ENCODE data around the gene PPP2R2C. TPM values are rescaled to one million over a fixed set of nuclear protein-coding genes. Genes with fewer than 3 reads are reported as not detected.

PPP2R2C gene
- total RNA-seq, 1 experiment from 2014 or later, result 8.1 TPM

DNA sequence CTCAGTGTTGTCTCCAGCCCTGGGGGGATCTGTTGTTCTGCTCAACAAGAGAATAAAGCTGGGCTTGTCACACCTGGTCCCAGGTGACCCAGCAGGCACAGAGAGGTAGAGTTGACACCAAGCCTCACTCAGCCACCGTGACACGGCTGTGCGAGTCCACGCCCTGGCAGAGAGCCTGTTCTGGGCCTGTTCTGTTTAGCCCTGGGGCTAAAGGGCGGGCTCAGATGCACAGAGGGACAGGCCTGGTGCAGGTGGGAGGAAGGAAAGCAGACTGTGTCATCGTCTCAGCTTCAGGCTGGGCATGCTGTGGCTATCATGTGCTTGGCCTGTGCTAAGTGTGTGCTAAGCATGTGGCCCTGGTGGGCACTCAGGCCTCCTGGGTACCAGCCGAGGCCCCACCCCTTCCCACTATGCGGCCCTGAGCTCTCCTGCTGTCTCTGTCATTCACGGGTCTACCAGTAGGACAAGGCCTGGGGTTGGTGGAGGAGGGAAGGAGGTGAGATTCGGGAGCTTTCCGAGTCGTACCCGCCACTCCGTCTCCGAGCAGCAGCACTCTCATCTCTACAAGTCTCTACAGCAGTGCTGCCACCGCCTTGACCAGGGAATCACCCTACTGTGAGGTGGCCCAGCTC lies 191.9 kb downstream of the PPP2R2C start:
- Mint-ChIP-seq H3K9me3 (no peaks in the 10 kb centered on the region), H3K36me3 (ENCODE audit: insufficient read depth in 1 of 3, low read depth in 3 of 3) (peaks cover 4 to 11% (median 8%) of the 10 kb centered on the region in 3 experiments; a peak in 5 of 7 replicates), H3K27me3 (ENCODE audit: low read depth) (no peaks in the 10 kb centered on the region), H3K4me3 (no peak overlapping the region), H3K4me1 (peaks cover 4 to 12% of the 10 kb centered on the region in 2 experiments; a peak in 1 of 4 replicates), H3K27ac (peak overlapping the region in 2 of 3 experiments; percentile 57 to 85; a peak in 1 of 7 replicates)
- Histone ChIP-seq H2AK5ac (ENCODE audit: insufficient read length, low read length) (no peak overlapping the region), H2BK12ac (ENCODE audit: insufficient read length, low read depth, low read length) (no peak overlapping the region), H4K5ac (ENCODE audit: insufficient read length, low read depth, low read length) (no peak overlapping the region), H3K9me3 (ENCODE audit: control insufficient read depth, low read depth, low read length) (no peaks in the 10 kb centered on the region), H3K4me1 (ENCODE audit: insufficient read depth, low read length) (no peaks in the 10 kb centered on the region), H3K9ac (ENCODE audit: extremely low read depth, insufficient read length, low read length) (no peak overlapping the region), H3K4me2 (ENCODE audit: insufficient read depth, insufficient read length, low read length) (no peak overlapping the region), H3K4ac (ENCODE audit: low read depth, low read length) (no peak overlapping the region), H3T11ph (ENCODE audit: low read length) (no peak overlapping the region), H3K79me2 (ENCODE audit: insufficient read depth, low read length) (no peaks in the 10 kb centered on the region), H3K18ac (ENCODE audit: insufficient read length, low read depth, low read length) (no peak overlapping the region), H3K27ac (ENCODE audit: insufficient read length, low read depth, low read length) (no peak overlapping the region), H3K14ac (ENCODE audit: insufficient read depth, low read length) (no peak overlapping the region; the same call in 1 of the 2 replicates), H2AFZ (ENCODE audit: low read length) (no peak overlapping the region), H2BK20ac (ENCODE audit: low read depth, low read length, poor library complexity, severe bottlenecking) (no peak overlapping the region), H4K20me1 (ENCODE audit: control insufficient read depth, insufficient read depth, insufficient read length) (no peaks in the 10 kb centered on the region), H2BK15ac (ENCODE audit: low read depth, low read length) (no peak overlapping the region), H3K27me3 (ENCODE audit: insufficient read depth, low read length) (no peaks in the 10 kb centered on the region), H4K91ac (ENCODE audit: insufficient read length, low read depth, low read length) (no peak overlapping the region), H3K23ac (ENCODE audit: insufficient read length, low read depth, low read length) (no peak overlapping the region), H2BK5ac (ENCODE audit: insufficient read length, low read length) (no peak overlapping the region), H4K8ac (replicated peaks; ENCODE audit: insufficient read length, low read depth, low read length) (no peak overlapping the region), H3K79me1 (ENCODE audit: insufficient read depth, low read depth, low read length, poor library complexity, severe bottlenecking) (no peaks in the 10 kb centered on the region), H3K56ac (ENCODE audit: insufficient read length, low read depth, low read length) (no peak overlapping the region), H2BK120ac (ENCODE audit: low read depth, low read length, poor library complexity, severe bottlenecking) (no peak overlapping the region), H3K23me2 (ENCODE audit: insufficient read length, low read depth, low read length, poor library complexity, severe bottlenecking) (no peaks in the 10 kb centered on the region)
- TF ChIP-seq CTCF (conservative IDR thresholded peaks at IDR 0.05), result no peak
- no peak for DNase-seq
- WGBS (ENCODE audit: extremely low coverage, insufficient read length, low lambda C conversion rate), result no CpG with 5 or more reads among the region's 16 CpGs

Data from H9 (cell line).